Activated naive CD4-positive, alpha-beta T cell treated with anti-CD3 and anti-CD28 coated beads, Interleukin-2, amount 10 ng/mL, durations not matched to agents 7 days and 5 days (primary cell): ENCODE data around the gene SLC35F4.
"Not testable (repeated sequence)": the region's sequence is repeated elsewhere in the genome, so short reads cannot be mapped to it uniquely, and the experiment has no call there.

ENCODE experiments used
- CTCF ChIA-PET: fragments of 350-600 bp; sonication (Branson Sonifier 250); formaldehyde crosslinking; loops from one replicate; lab custom pipeline; 2021; ENCODE audit warnings: antibody characterized with exemption; lab: Charles Lee
- DNase-seq: peaks from one replicate; pipeline ENCODE4 v3.0.0-alpha.2; 2020
- H3K27ac Mint-ChIP-seq: one replicate; pipeline ENCODE4 v1.8.0; 2021; ENCODE audit warnings: mild to moderate bottlenecking, moderate library complexity, mixed read lengths
- H3K27me3 Mint-ChIP-seq: one replicate; pipeline ENCODE4 v1.8.0; 2021; ENCODE audit warnings: mild to moderate bottlenecking, mixed read lengths
- H3K36me3 Mint-ChIP-seq: one replicate; pipeline ENCODE4 v1.8.0; 2021; ENCODE audit warnings: mixed read lengths
- H3K4me1 Mint-ChIP-seq: one replicate; pipeline ENCODE4 v1.8.0; 2021; ENCODE audit warnings: mixed read lengths
- H3K4me3 Mint-ChIP-seq: one replicate; pipeline ENCODE4 v1.8.0; 2021; ENCODE audit warnings: mild to moderate bottlenecking, moderate library complexity, mixed read lengths
- H3K9me3 Mint-ChIP-seq: one replicate; pipeline ENCODE4 v1.8.0; 2021; ENCODE audit warnings: mixed read lengths

The SLC35F4 gene

DNA sequence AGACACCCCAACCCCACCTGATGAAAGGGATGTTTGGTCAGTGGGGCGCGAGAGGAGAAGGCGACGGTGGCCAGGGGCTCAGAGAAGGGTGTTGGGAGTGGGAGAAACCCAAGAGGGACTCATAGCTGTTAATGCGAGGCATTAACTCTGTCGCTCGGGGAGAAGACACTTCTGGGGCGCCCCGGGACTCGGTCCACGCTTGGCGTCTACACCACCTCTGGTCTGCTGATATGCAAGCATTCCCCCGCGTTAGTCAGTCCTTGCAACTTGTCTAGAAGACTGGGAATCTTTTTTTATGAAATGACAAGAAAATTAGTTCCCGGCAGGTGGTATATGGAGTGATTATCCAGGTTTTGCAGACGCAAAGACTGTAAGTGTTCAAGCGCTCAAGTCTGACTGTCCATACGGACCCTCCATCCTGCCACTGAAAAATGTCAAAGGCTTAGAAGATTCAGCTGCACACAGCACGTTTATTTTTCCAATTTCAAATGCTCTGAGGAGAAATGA, 360 bp upstream of the SLC35F4 start:
- Mint-ChIP-seq H3K27ac (no peak overlapping the region), H3K4me1 (no peaks in the 10 kb centered on the region), H3K27me3 (peaks cover 31% of the 10 kb centered on the region), H3K36me3 (no peaks in the 10 kb centered on the region), H3K9me3 (no peaks in the 10 kb centered on the region), H3K4me3 (no peak overlapping the region)
- DNase-seq = no peak
- CTCF ChIA-PET = no interaction called here

DNA sequence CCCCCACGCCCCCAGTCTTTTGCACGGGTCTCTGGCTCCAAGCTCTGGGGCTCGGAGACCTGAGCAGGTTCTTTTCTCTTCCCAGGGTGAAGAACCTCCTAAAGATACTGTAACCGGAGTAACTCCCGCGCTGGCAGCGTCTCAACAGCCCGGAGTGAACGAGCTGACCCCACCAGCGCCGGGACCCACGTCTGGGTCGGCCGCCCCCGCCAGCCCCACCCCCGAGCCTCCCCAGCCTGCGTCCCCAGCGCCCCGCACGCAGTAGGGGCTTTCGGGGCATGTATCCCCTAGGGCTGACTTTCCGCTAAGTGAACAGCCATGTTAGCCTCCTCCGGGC, 858 bp downstream of the SLC35F4 start:
- Mint-ChIP-seq H3K4me1 (no peaks in the 10 kb centered on the region), H3K27me3 (peaks cover 31% of the 10 kb centered on the region), H3K27ac (no peak overlapping the region), H3K36me3 (no peaks in the 10 kb centered on the region), H3K9me3 (no peaks in the 10 kb centered on the region), H3K4me3 (no peak overlapping the region)
- no peak for DNase-seq
- CTCF ChIA-PET = no interaction called here

DNA sequence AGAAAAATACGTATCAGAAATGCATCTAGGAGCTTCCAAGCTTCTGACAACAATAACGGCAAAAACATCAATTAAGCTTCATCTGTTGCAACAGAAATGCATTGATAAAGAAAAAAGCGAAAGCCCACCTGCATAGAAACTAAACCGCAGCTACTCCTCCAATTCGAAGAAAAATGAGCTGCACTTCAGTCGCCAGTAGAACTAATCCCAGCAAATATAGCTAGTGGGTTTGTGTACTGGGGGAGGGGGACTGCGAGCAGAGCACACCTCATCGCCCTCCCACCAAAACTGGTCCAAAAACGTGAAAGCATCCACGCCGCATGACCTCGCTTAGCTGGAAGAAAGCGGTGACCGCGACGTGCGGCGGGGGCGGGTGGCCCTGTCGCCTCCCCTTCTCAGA, 1.2 kb downstream of the SLC35F4 start:
- Mint-ChIP-seq H3K9me3 (no peaks in the 10 kb centered on the region), H3K27ac (no peak overlapping the region), H3K27me3 (peaks cover 31% of the 10 kb centered on the region), H3K36me3 (no peaks in the 10 kb centered on the region), H3K4me3 (no peak overlapping the region), H3K4me1 (no peaks in the 10 kb centered on the region)
- no peak for DNase-seq
- CTCF ChIA-PET = no interaction called here

DNA sequence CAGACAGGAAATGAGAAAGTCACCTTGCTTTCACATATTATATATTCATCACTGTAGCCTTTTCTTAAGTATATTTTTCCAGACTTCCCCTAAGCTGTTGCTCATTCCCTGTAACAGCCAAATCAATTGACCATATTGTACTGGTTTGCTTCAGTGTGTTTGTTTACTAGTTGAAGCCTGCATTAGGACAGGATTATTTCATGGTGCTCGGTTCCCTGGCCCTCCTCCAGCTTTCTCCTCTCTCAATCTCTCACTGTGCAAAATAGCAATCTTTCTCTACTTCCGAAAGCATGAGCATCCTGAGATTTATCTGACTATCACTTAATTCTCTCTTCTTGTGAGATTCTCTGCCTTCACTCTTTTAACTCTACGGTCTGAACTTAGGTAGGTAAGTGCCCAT, 2.4 kb downstream of the SLC35F4 start:
- no peak overlapping the region for H3K27ac Mint-ChIP-seq
- no peaks in the 10 kb centered on the region for H3K36me3 Mint-ChIP-seq
- CTCF ChIA-PET = no interaction called here
- no peaks in the 10 kb centered on the region for H3K4me1 Mint-ChIP-seq
- no peaks in the 10 kb centered on the region for H3K9me3 Mint-ChIP-seq
- H3K27me3 Mint-ChIP-seq = peaks cover 31% of the 10 kb centered on the region
- no peak for DNase-seq
- no peak overlapping the region for H3K4me3 Mint-ChIP-seq

DNA sequence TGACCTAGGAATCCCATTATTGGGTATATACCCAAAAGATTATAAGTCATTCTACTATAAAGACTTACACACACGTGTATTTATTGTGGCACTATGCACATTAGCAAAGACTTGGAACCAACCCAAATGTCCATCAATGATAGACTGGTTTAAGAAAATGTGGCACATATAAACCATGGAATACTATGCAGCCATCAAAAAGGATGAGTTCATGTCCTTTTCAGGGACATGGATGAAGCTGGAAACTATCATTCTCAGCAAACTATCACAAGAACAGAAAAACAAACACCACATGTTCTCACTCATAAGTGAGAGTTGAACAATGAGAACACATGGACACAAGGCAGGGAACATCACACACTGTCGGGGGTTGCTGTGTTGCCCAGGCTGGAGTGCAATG, 10.2 kb downstream of the SLC35F4 start:
- H3K4me1 Mint-ChIP-seq, H3K27ac Mint-ChIP-seq, H3K9me3 Mint-ChIP-seq, CTCF ChIA-PET, H3K4me3 Mint-ChIP-seq, DNase-seq, H3K27me3 Mint-ChIP-seq, H3K36me3 Mint-ChIP-seq: not testable (repeated sequence)

DNA sequence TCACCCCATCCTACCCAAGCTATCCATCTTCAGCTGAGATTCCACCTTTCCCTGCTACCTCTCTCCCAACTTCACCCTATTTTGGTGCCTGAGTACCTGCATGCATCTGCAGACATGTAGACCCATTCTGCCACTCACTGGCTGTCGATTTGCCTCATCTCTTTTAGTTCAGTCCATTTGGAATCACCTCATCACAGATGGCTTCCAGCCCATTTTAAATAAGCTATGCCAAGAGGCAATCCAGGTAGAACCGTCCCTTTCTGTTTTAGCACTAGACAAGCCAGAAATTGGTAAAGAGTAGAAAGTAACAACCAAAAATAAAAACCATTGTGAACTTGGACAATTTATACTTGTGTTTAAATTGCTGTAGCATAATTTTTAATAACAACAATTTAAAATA, 11.3 kb downstream of the SLC35F4 start:
- peaks cover 9% of the 10 kb centered on the region for H3K9me3 Mint-ChIP-seq
- CTCF ChIA-PET = no interaction called here
- no peaks in the 10 kb centered on the region for H3K36me3 Mint-ChIP-seq
- DNase-seq = no peak
- H3K4me3 Mint-ChIP-seq = no peak overlapping the region
- H3K27me3 Mint-ChIP-seq = no peaks in the 10 kb centered on the region
- no peak overlapping the region for H3K27ac Mint-ChIP-seq
- H3K4me1 Mint-ChIP-seq = no peaks in the 10 kb centered on the region

DNA sequence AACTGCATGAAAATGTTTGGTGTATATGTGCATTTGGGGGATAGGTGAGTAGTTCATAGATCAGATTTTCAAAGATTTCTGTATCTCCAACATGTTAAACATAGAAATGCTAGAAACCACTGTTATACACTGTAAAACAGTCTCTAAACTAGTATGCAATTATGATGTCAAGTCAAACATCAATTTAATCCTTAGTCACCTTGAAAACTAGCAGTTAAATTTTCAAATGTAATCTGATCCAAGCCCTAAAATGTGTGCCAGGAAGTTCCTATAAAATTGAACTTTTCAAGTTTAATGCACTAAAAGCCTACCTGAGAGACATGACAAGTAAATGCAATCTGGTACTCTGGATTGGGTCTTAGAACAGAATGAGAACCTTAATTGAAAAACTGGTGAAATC, 14.5 kb downstream of the SLC35F4 start:
- Mint-ChIP-seq H3K27me3 (no peaks in the 10 kb centered on the region), H3K9me3 (peaks cover 9% of the 10 kb centered on the region), H3K36me3 (no peaks in the 10 kb centered on the region), H3K27ac (no peak overlapping the region), H3K4me3 (no peak overlapping the region), H3K4me1 (no peaks in the 10 kb centered on the region)
- DNase-seq = no peak
- CTCF ChIA-PET = no interaction called here

DNA sequence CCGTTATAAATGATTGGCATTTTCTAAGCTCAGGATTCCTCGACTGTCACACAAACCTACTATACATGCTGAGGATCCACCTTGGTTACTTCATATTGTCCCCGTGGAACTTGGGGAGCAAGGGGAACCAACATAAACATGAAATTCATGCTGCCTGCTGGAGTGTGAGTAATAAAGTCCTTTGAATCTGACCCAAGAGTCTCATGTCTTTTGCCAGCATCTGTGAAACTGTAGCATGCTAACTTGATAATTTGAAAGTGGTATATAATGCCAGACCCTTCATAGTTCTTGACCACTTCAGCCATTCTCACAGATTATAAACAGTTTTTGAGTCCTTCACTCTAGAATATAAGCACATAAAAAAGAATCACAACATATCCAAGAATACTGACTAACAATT, 17.1 kb downstream of the SLC35F4 start:
- no peaks in the 10 kb centered on the region for H3K36me3 Mint-ChIP-seq

DNA sequence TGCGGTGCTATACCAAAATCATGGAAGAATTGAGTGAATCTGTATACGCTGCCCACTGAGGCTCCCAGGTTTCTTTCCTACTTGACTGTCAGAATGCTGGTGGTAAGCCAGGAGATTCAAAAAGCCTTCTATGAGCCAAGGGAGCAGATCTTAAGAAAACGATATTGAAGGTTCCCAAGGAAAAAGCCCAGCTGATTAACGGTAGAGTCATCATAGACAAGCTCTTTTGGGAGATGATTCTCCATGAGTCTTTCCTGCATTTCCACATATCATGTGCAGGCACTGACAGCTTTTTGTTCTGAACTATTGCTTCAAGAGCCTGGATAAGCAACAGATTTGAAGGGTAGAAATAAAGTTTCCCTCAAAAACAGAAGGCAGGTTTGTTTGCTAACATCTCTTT, 17.5 kb downstream of the SLC35F4 start:
- Mint-ChIP-seq H3K27me3 (no peaks in the 10 kb centered on the region), H3K4me3 (no peak overlapping the region), H3K27ac (no peak overlapping the region), H3K4me1 (no peaks in the 10 kb centered on the region), H3K36me3 (no peaks in the 10 kb centered on the region), H3K9me3 (no peaks in the 10 kb centered on the region)
- DNase-seq = no peak
- CTCF ChIA-PET = no interaction called here

More for the DNA sequence above, 17.1 kb downstream of the SLC35F4 start:
- Mint-ChIP-seq H3K27me3 (no peaks in the 10 kb centered on the region), H3K4me1 (no peaks in the 10 kb centered on the region), H3K9me3 (peaks cover 3% of the 10 kb centered on the region), H3K27ac (no peak overlapping the region), H3K4me3 (no peak overlapping the region)
- CTCF ChIA-PET = no interaction called here
- DNase-seq = no peak

DNA sequence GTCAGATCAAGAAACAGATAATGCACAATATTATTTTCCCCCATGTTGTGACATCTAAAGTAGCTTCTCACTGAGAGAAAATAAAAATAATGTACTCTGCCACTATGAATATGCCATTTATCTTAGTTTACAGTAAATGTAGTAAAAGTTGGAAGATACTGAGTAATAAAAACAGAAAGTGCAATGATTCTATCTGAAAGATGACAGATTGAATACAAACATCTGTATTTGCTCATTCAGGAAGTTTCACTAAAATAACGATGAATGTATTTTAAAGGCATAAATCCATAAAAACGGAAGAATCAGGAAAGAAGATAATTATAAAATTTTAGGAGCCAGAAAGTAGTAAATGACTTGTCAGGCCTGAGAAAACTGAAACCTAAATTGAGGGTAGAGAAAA, 18.2 kb downstream of the SLC35F4 start:
- no peak for DNase-seq
- no peaks in the 10 kb centered on the region for H3K36me3 Mint-ChIP-seq
- no peaks in the 10 kb centered on the region for H3K4me1 Mint-ChIP-seq
- CTCF ChIA-PET = no interaction called here
- H3K27me3 Mint-ChIP-seq = no peaks in the 10 kb centered on the region
- H3K9me3 Mint-ChIP-seq = no peaks in the 10 kb centered on the region
- no peak overlapping the region for H3K27ac Mint-ChIP-seq
- H3K4me3 Mint-ChIP-seq = no peak overlapping the region

DNA sequence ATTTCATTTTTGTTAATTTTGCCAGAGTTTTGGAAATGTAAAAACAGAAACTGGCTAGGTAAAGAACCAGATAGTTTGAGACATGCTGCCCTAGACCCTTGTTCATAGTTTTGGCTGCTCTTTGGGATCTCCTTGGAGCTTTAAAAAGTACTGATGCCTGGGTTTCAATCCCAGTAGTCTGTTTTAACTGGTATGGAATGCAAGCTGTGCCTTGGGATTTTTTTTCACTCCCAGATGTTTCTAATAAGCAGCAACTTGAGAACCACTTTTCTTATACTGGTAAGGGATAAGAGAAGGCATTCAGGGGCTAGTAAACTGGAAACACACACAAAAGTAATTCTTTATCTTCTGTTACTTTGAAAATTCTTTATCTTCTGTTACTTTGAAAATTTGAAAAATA, 18.8 kb downstream of the SLC35F4 start:
- H3K27ac Mint-ChIP-seq = no peak overlapping the region
- no peak for DNase-seq
- no peaks in the 10 kb centered on the region for H3K27me3 Mint-ChIP-seq
- H3K9me3 Mint-ChIP-seq = no peaks in the 10 kb centered on the region
- H3K36me3 Mint-ChIP-seq = no peaks in the 10 kb centered on the region
- CTCF ChIA-PET = no interaction called here
- no peak overlapping the region for H3K4me3 Mint-ChIP-seq
- no peaks in the 10 kb centered on the region for H3K4me1 Mint-ChIP-seq

DNA sequence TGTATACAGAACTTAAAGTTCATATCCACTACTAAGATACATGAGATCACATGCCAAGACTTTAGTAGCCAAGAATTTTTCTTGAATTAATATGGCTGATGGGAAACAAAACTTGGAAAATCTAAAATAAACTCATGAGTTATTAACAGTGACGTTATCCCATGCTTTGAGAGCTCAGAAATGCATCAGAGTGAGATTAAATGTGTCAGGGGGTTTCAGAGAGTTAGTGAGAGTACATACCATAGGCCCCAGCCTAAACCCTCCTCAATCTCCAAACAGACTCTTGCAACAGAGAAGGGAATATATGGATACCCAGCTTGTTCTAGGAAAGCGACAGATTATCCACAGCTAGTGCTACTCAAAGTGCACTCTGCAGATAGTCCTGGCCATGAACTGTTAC, 19.3 kb downstream of the SLC35F4 start:
- CTCF ChIA-PET = no interaction called here
- Mint-ChIP-seq H3K9me3 (no peaks in the 10 kb centered on the region), H3K4me3 (no peak overlapping the region), H3K27me3 (no peaks in the 10 kb centered on the region), H3K4me1 (no peaks in the 10 kb centered on the region), H3K36me3 (no peaks in the 10 kb centered on the region), H3K27ac (no peak overlapping the region)
- DNase-seq = no peak

DNA sequence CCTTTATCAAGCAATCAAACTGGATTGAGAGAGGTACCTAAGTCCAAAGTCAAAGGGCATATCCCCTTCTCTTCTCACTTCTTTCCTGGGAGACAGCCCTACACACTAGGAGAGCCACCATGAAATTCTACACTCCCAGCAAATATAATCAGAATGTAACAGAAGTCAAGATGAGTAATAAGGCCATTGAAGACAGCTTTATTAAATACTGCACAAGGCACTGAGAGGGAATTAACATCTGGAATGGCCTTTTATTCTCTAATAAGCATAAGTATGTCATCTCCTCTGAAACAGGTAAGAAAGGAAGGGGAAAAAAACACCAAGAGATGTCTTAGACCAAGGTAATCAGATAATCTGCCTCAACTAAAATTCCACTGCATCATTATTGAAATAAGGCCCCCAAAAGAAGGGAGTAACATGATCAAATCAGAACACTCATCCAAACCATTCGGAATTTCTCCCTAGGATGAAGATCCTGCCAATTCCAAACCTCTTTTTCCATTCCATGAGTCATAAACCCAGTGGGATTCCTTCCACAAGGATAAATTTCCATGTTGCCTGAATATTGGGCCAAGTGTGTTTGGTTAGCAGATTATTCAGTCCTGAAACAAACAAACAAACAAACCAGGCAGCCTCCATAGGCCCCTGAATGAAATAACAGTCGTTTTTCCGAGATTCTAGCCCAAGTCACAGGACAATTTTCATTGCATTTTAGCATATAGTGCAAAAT, 19.9 kb downstream of the SLC35F4 start:
- Mint-ChIP-seq H3K27me3 (no peaks in the 10 kb centered on the region), H3K9me3 (no peaks in the 10 kb centered on the region), H3K36me3 (no peaks in the 10 kb centered on the region), H3K4me3 (no peak overlapping the region), H3K27ac (no peak overlapping the region), H3K4me1 (no peaks in the 10 kb centered on the region)
- no peak for DNase-seq
- CTCF ChIA-PET = no interaction called here

DNA sequence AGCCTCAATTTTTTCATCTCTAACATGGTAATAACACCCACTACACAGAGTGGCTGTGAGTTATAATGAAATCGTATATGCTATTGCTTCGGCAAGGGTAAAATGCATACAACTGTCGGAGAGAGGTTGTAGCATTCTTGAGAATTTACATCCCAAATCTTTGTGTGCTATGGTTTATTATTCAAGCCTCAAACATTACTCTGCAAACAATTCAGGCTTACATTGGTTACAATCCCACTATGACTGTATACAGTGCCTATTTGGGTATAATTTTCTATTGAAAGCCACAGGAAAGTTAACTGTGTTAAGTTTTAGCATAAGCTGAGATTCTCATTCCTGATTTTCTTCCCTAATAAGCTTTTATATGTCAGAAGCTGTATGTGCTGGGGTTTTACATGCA, 20.6 kb downstream of the SLC35F4 start:
- no peaks in the 10 kb centered on the region for H3K27me3 Mint-ChIP-seq
- H3K4me3 Mint-ChIP-seq = no peak overlapping the region
- H3K4me1 Mint-ChIP-seq = no peaks in the 10 kb centered on the region
- no peak overlapping the region for H3K27ac Mint-ChIP-seq
- no peaks in the 10 kb centered on the region for H3K36me3 Mint-ChIP-seq
- H3K9me3 Mint-ChIP-seq = no peaks in the 10 kb centered on the region
- CTCF ChIA-PET = no interaction called here
- DNase-seq = no peak

DNA sequence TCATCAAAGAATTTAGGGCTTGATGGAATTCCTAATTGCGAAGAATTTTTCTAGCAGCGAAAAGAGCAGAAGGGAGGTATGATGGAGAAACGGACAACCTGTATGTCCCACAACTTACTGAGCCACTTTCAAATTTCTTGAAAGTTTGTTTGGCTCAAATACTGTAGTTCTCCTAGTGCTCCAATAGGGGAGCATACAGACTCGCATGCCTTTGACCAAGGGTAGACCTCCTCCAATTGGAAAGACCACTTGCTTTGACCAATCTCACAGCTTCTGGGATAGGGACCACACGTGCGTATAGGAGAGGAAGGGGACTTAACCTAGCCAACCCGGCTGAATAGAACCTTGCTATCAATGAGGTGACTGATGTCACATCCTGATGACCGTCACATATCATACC, 28.6 kb downstream of the SLC35F4 start:
- H3K4me1 Mint-ChIP-seq = no peaks in the 10 kb centered on the region
- no peak for DNase-seq
- H3K27me3 Mint-ChIP-seq = no peaks in the 10 kb centered on the region
- H3K36me3 Mint-ChIP-seq = no peaks in the 10 kb centered on the region
- CTCF ChIA-PET = no interaction called here
- no peaks in the 10 kb centered on the region for H3K9me3 Mint-ChIP-seq
- no peak overlapping the region for H3K27ac Mint-ChIP-seq
- no peak overlapping the region for H3K4me3 Mint-ChIP-seq

DNA sequence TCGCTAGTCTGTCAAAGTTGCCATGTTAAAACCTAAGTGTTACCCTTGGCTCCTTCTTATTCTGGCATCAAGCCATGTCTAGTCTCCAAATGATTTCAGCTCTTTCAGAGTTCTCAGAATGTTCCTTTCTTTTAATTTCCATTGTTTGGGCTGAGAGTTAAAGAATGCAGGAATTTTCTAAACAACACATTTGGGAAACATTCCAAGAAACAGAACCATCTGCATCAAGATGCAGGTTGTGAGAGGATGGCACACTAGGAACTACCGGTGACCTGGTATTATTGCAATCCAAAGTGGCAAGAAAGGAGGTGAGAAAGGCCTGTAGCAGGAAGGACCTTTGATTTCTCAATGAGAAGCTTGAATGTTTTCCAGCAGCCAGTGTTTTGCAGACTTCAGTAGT, 30.1 kb downstream of the SLC35F4 start:
- Mint-ChIP-seq H3K36me3 (no peaks in the 10 kb centered on the region), H3K4me3 (no peak overlapping the region), H3K27me3 (no peaks in the 10 kb centered on the region), H3K27ac (no peak overlapping the region), H3K9me3 (no peaks in the 10 kb centered on the region), H3K4me1 (no peaks in the 10 kb centered on the region)
- CTCF ChIA-PET = no interaction called here
- DNase-seq = no peak
